K562 (cell line): ENCODE data around the gene ZNF366. TPM values are rescaled to one million over a fixed set of nuclear protein-coding genes. Genes with fewer than 3 reads are reported as not detected.

Experiments
- ARHGAP35 ChIP-seq: fragments of 450-650 bp; IDR thresholded peaks from 2 replicates; pipeline ENCODE4 v1.6.1; 2018; ENCODE audit not compliant: partially characterized antibody
- HINFP ChIP-seq: fragments of 450-650 bp; conservative IDR thresholded peaks from 2 replicates; pipeline ENCODE4 v1.6.1; 2016; ENCODE audit warnings: missing genetic modification characterization, low read depth, mild to moderate bottlenecking, control low read depth, missing compliant biosample characterization
- RFX5 ChIP-seq: IDR thresholded peaks from 2 replicates; pipeline ENCODE4 v1.6.1; 2011; ENCODE audit warnings: low read depth, mild to moderate bottlenecking, improper control_type of control experiment, low read length
- RNF2 ChIP-seq: sonication (generic); IDR thresholded peaks from 2 replicates; pipeline ENCODE4 v1.6.1; 2016
- SAFB ChIP-seq: fragments of 200-400 bp; formaldehyde crosslinking; IDR thresholded peaks from 2 replicates; pipeline ENCODE4 v1.6.1; 2017; ENCODE audit warnings: low read depth, low read length, borderline replicate concordance
- TAF15 ChIP-seq: fragments of 200-400 bp; formaldehyde crosslinking; IDR thresholded peaks from 2 replicates; pipeline ENCODE4 v1.6.1; 2017; ENCODE audit warnings: mild to moderate bottlenecking, low read depth, low read length, moderate library complexity
- TBP ChIP-seq: optimal IDR thresholded peaks from 2 replicates; pipeline ENCODE3; 2011; ENCODE audit warnings: low read depth, low read length, improper control_type of control experiment
- TFE3 ChIP-seq: fragments of 450-650 bp; formaldehyde crosslinking; IDR thresholded peaks from 2 replicates; pipeline ENCODE4 v1.4.0; 2020; ENCODE audit warnings: mild to moderate bottlenecking, mixed read lengths
- ZNF174 ChIP-seq: fragments of 250-450 bp; sonication (Bioruptor Pico); IDR thresholded peaks from 2 replicates; pipeline ENCODE4 v1.4.0; 2020; ENCODE audit warnings: mild to moderate bottlenecking
- ZNF217 ChIP-seq: sonication (generic); formaldehyde crosslinking; IDR thresholded peaks from 2 replicates; pipeline ENCODE4 v1.8.0; 2022; ENCODE audit warnings: mild to moderate bottlenecking, missing genetic modification reagents
- ZNF75A ChIP-seq: fragments of 450-650 bp; formaldehyde crosslinking; IDR thresholded peaks from 2 replicates; pipeline ENCODE4 v1.4.0; 2020; ENCODE audit warnings: mild to moderate bottlenecking
- polyA plus RNA-seq, 8 experiments: library from polyadenylated mRNA; depleted of rRNA in 4 of 8; stranded (reverse) in 5 of 8; unstranded in 3 of 8; fragments of >200 nt; fragmentation: Nextera tagmentation in 2 of 8; fragmentation: Illumina TruSeq in 1 of 8; extraction: Ambion mirVana in 2 of 8; extraction: Trizol in 1 of 8; gene quantifications; 2 replicates each; pipeline versions ENCODE4 v1.2.1 to v1.2.3, GENCODE V29; 2011 to 2014; ENCODE audit warnings: inconsistent platforms in 1 of 8, missing spikeins in 1 of 8
- total RNA-seq, 7 experiments: library from RNA; depleted of rRNA in 6 of 7; stranded (reverse); fragments of >200 nt in 6 of 7; fragmentation: Illumina TruSeq in 2 of 7; extraction: Trizol in 2 of 7; gene quantifications; 2 replicates each; pipeline versions ENCODE4 v1.2.1 to v1.2.3, GENCODE V29; 2011 to 2021; ENCODE audit warnings: low replicate concordance in 1 of 7
- TF ChIP-seq, protein P1 (sequence below): IDR thresholded peaks from 2 replicates; pipeline ENCODE4 v1.6.1; 2011; ENCODE audit warnings: borderline replicate concordance, low read depth, mild to moderate bottlenecking, moderate library complexity, low read length; ENCODE audit not compliant: insufficient read depth, poor library complexity, severe bottlenecking
- TF ChIP-seq, protein P2 (sequence below): sonication (generic); formaldehyde crosslinking; IDR thresholded peaks from 2 replicates; pipeline ENCODE4 v1.8.1; 2023; ENCODE audit warnings: mild to moderate bottlenecking, missing genetic modification reagents
- TF ChIP-seq, protein P3 (sequence below), 2 experiments: fragments of 450-650 bp; IDR thresholded peaks; 2 replicates each; pipeline ENCODE4 v1.6.1; 2016

Gene ZNF366
- total and polyA plus RNA-seq, 9 of the 15 experiments (the other 6 are each of a cell fraction or from before 2014, with no cell fraction given): not detected

GRCh38 chr5:72408603-72409002 lies 98.6 kb downstream of the ZNF366 start (continued):
- TF ChIP-seq, protein P1, sequence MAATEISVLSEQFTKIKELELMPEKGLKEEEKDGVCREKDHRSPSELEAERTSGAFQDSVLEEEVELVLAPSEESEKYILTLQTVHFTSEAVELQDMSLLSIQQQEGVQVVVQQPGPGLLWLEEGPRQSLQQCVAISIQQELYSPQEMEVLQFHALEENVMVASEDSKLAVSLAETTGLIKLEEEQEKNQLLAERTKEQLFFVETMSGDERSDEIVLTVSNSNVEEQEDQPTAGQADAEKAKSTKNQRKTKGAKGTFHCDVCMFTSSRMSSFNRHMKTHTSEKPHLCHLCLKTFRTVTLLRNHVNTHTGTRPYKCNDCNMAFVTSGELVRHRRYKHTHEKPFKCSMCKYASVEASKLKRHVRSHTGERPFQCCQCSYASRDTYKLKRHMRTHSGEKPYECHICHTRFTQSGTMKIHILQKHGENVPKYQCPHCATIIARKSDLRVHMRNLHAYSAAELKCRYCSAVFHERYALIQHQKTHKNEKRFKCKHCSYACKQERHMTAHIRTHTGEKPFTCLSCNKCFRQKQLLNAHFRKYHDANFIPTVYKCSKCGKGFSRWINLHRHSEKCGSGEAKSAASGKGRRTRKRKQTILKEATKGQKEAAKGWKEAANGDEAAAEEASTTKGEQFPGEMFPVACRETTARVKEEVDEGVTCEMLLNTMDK: no peak
- TF ChIP-seq, protein P2, sequence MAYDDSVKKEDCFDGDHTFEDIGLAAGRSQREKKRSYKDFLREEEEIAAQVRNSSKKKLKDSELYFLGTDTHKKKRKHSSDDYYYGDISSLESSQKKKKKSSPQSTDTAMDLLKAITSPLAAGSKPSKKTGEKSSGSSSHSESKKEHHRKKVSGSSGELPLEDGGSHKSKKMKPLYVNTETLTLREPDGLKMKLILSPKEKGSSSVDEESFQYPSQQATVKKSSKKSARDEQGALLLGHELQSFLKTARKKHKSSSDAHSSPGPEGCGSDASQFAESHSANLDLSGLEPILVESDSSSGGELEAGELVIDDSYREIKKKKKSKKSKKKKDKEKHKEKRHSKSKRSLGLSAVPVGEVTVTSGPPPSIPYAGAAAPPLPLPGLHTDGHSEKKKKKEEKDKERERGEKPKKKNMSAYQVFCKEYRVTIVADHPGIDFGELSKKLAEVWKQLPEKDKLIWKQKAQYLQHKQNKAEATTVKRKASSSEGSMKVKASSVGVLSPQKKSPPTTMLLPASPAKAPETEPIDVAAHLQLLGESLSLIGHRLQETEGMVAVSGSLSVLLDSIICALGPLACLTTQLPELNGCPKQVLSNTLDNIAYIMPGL (CRISPR knock-in tag): no peak
- no peak for TF ChIP-seq HINFP (tag)
- TF ChIP-seq TAF15: no peak
- no peak for TF ChIP-seq ZNF75A (CRISPR knock-in tag)
- TF ChIP-seq, protein P3, sequence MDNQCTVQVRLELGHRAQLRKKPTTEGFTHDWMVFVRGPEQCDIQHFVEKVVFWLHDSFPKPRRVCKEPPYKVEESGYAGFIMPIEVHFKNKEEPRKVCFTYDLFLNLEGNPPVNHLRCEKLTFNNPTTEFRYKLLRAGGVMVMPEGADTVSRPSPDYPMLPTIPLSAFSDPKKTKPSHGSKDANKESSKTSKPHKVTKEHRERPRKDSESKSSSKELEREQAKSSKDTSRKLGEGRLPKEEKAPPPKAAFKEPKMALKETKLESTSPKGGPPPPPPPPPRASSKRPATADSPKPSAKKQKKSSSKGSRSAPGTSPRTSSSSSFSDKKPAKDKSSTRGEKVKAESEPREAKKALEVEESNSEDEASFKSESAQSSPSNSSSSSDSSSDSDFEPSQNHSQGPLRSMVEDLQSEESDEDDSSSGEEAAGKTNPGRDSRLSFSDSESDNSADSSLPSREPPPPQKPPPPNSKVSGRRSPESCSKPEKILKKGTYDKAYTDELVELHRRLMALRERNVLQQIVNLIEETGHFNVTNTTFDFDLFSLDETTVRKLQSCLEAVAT (IDR thresholded peaks at IDR 0.05): no peak
- TF ChIP-seq ZNF217: no peak
- TF ChIP-seq RNF2: no peak
- TF ChIP-seq ARHGAP35: no peak
- TF ChIP-seq TFE3: peak; percentile 81
- TF ChIP-seq RFX5: no peak
- no peak for TF ChIP-seq TBP
- no peak for TF ChIP-seq SAFB
- no peak for TF ChIP-seq ZNF174 (CRISPR knock-in tag)
